ENCODE data around the gene XAGE3.

XAGE3 gene

GRCh38 chrX:52839137-52839536 is 28.7 kb downstream of the XAGE3 start:
- no peak for DNase-seq

- no peak for DNase-seq
Observed at GRCh38 chrX:52830551-52830950, 37.3 kb downstream of the XAGE3 start.

- no peak for DNase-seq
Observed at GRCh38 chrX:52824608-52825007, 43.3 kb downstream of the XAGE3 start.

GRCh38 chrX:52821079-52821760 is 46.7 kb downstream of the XAGE3 start:
- no peak for DNase-seq

GRCh38 chrX:52819788-52820187 is 48.1 kb downstream of the XAGE3 start:
- no peak for DNase-seq

Data from effector CD8-positive, alpha-beta T cell (primary cell).